ENCODE measurements around the gene ARL10. TPM values are rescaled to one million over a fixed set of nuclear protein-coding genes. Genes with fewer than 3 reads are reported as not detected.

The ARL10 gene
- total and polyA plus RNA-seq, 4 donors, result 0.35 to 2.2 (median 1.5) TPM

GRCh38 chr5:176388003-176388443 lies 22.7 kb downstream of the ARL10 start:
- Histone ChIP-seq H3K36me3 (ENCODE audit: control insufficient read depth in 4 of 4, insufficient read depth in 3 of 4, low read depth in 1 of 4, low read length in 3 of 4) (peaks cover 4 to 37% (median 19%) of the 10 kb centered on the region in 4 donors), H3K4me3 (ENCODE audit: low read depth in 1 of 3, low read length in 3 of 3) (peak overlapping the region; percentile 73 to 100 (median 79)), H3K27me3 (ENCODE audit: control insufficient read depth in 4 of 4, insufficient read depth in 4 of 4, low read length in 3 of 4) (no peaks in the 10 kb centered on the region), H3K9me3 (ENCODE audit: control insufficient read depth in 4 of 4, low read length in 3 of 4) (no peaks in the 10 kb centered on the region), H3K27ac (ENCODE audit: low read depth in 1 of 2, low read length in 2 of 2) (peak overlapping the region; percentile 8 to 90), H3K4me1 (ENCODE audit: control insufficient read depth in 4 of 4, insufficient read depth in 4 of 4, low read length in 3 of 4) (peaks cover 5 to 26% (median 16%) of the 10 kb centered on the region in 4 donors), H3K9ac (ENCODE audit: low read depth in 1 of 2, low read length in 2 of 2) (peak overlapping the region; percentile 67 to 84)
- under 1% methylated on average over 29 of the region's 29 CpGs for WGBS
- TF ChIP-seq GABPA (IDR thresholded peaks at IDR 0.05 in 1 of 2, conservative IDR thresholded peaks at IDR 0.05 in 1 of 2), result no peak
- no peak for DNase-seq (ENCODE audit: low spot score)

GRCh38 chr5:176388444-176389134 lies 23.3 kb downstream of the ARL10 start, which contains the start of the genes HIGD2A and NOP16:
Gene HIGD2A (plus strand): TSS chr5:176388751. CDS start chr5:176388820, 69 bp downstream.
Gene NOP16 (minus strand): TSS chr5:176388598. CDS start chr5:176388539, 59 bp downstream.
- peak within 1 kb of the TSS; percentile 73 to 100 (median 88) for H3K4me3 ChIP-seq (ENCODE audit: low read depth in 1 of 3, low read length in 3 of 3)
- peak within 1 kb of the TSS; percentile 90 to 94 for H3K27ac ChIP-seq (ENCODE audit: low read depth in 1 of 2, low read length in 2 of 2)
- H3K9ac ChIP-seq (ENCODE audit: low read depth in 1 of 2, low read length in 2 of 2), result peak within 1 kb of the TSS; percentile 89 to 90
- H3K9me3 ChIP-seq (ENCODE audit: control insufficient read depth in 4 of 4, low read length in 3 of 4), result no peaks in the 10 kb centered on the region
- DNase-seq (ENCODE audit: low spot score), result peak; percentile 98
- H3K27me3 ChIP-seq (ENCODE audit: control insufficient read depth in 4 of 4, insufficient read depth in 4 of 4, low read length in 3 of 4), result no peaks in the 10 kb centered on the region
- H3K4me1 ChIP-seq (ENCODE audit: control insufficient read depth in 4 of 4, insufficient read depth in 4 of 4, low read length in 3 of 4), result peaks cover 5 to 26% (median 16%) of the 10 kb centered on the region in 4 donors
- H3K36me3 ChIP-seq (ENCODE audit: control insufficient read depth in 4 of 4, insufficient read depth in 3 of 4, low read depth in 1 of 4, low read length in 3 of 4), result peaks cover 3 to 32% (median 17%) of the 10 kb centered on the region in 4 donors
- WGBS, result under 1% methylated on average over 47 of the region's 47 CpGs
- TF ChIP-seq RAD21 (IDR thresholded peaks at IDR 0.05), result no peak
- TF ChIP-seq FOXA1 (IDR thresholded peaks at IDR 0.05), result peak; percentile 13
- TF ChIP-seq MAX (IDR thresholded peaks at IDR 0.05), result peak; percentile 99
- TF ChIP-seq ATF3 (IDR thresholded peaks at IDR 0.05), result no peak
- peak in 1 of 2 donors; percentile 41 for TF ChIP-seq JUND (IDR thresholded peaks at IDR 0.05)
- TF ChIP-seq REST (IDR thresholded peaks at IDR 0.05), result peak; percentile 93
- TF ChIP-seq CTCF (IDR thresholded peaks at IDR 0.05; ENCODE audit: low read depth, low read length, missing input control), result peak; percentile 2
- peak; percentile 45 to 63 for TF ChIP-seq HNF4A (conservative IDR thresholded peaks at IDR 0.05)
- TF ChIP-seq ZBTB33 (IDR thresholded peaks at IDR 0.05), result peak; percentile 98
- peak; percentile 90 for TF ChIP-seq TAF1 (conservative IDR thresholded peaks at IDR 0.05)
- peak; percentile 69 to 86 for TF ChIP-seq RXRA (IDR thresholded peaks at IDR 0.05)
- peak; percentile 85 for TF ChIP-seq NR2F2 (IDR thresholded peaks at IDR 0.05)
- TF ChIP-seq SP1 (IDR thresholded peaks at IDR 0.05), result peak; percentile 88
- TF ChIP-seq HNF4G (IDR thresholded peaks at IDR 0.05), result peak; percentile 15
- TF ChIP-seq YY1 (IDR thresholded peaks at IDR 0.05), result peak; percentile 90
- peak; percentile 6 for TF ChIP-seq FOXA2 (IDR thresholded peaks at IDR 0.05)
- peak in 1 of 2 donors; percentile 62 for TF ChIP-seq EGR1 (IDR thresholded peaks at IDR 0.05; ENCODE audit: low read depth in 2 of 2)
- peak; percentile 89 to 95 for TF ChIP-seq GABPA (IDR thresholded peaks at IDR 0.05 in 1 of 2, conservative IDR thresholded peaks at IDR 0.05 in 1 of 2)
